HL-60 (cell line): ENCODE data around the gene CLDN3.
A peak's percentile ranks its signal among the peaks of the same experiment; 100 is the strongest.

ENCODE experiments used
- DNase-seq, 2 experiments: peaks; one replicate each; pipeline ENCODE4 v3.0.0-alpha.2; 2010 to 2020; ENCODE audit warnings: low read depth in 1 of 2, low spot score in 1 of 2
- H3K27ac ChIP-seq: fragments of 250-450 bp; sonication (Bioruptor Pico); replicated peaks from 2 replicates; pipeline ENCODE4 v1.5.1; 2020; ENCODE audit warnings: mild to moderate bottlenecking, moderate library complexity
- H3K27me3 ChIP-seq: fragments of 250-450 bp; sonication (Bioruptor Pico); 2 replicates; pipeline ENCODE4 v1.5.1; 2021; ENCODE audit warnings: mild to moderate bottlenecking, moderate library complexity; ENCODE audit not compliant: insufficient read depth, poor library complexity, severe bottlenecking
- H3K4me3 ChIP-seq: replicated peaks from 2 replicates; pipeline ENCODE4 v1.5.1; 2011; ENCODE audit warnings: mild to moderate bottlenecking, control low read depth, low read length; ENCODE audit not compliant: insufficient read depth
- GABPA ChIP-seq: IDR thresholded peaks from 2 replicates; pipeline ENCODE4 v1.6.1; 2012; ENCODE audit warnings: low read depth
- POLR2AphosphoS5 ChIP-seq: IDR thresholded peaks from 2 replicates; pipeline ENCODE4 v1.6.1; 2012; ENCODE audit warnings: low read depth
- REST ChIP-seq: IDR thresholded peaks from 2 replicates; pipeline ENCODE4 v1.6.1; 2012; ENCODE audit warnings: low read depth; ENCODE audit not compliant: insufficient replicate concordance
- SPI1 ChIP-seq: IDR thresholded peaks from 2 replicates; pipeline ENCODE4 v1.6.1; 2012; ENCODE audit warnings: low read depth, mild to moderate bottlenecking, borderline replicate concordance
- TF ChIP-seq, protein P1 (sequence below): IDR thresholded peaks from one replicate; pipeline ENCODE4 v1.5.1; 2011; ENCODE audit warnings: low read length, control low read depth, inconsistent platforms; ENCODE audit not compliant: insufficient read depth

Gene CLDN3

DNA sequence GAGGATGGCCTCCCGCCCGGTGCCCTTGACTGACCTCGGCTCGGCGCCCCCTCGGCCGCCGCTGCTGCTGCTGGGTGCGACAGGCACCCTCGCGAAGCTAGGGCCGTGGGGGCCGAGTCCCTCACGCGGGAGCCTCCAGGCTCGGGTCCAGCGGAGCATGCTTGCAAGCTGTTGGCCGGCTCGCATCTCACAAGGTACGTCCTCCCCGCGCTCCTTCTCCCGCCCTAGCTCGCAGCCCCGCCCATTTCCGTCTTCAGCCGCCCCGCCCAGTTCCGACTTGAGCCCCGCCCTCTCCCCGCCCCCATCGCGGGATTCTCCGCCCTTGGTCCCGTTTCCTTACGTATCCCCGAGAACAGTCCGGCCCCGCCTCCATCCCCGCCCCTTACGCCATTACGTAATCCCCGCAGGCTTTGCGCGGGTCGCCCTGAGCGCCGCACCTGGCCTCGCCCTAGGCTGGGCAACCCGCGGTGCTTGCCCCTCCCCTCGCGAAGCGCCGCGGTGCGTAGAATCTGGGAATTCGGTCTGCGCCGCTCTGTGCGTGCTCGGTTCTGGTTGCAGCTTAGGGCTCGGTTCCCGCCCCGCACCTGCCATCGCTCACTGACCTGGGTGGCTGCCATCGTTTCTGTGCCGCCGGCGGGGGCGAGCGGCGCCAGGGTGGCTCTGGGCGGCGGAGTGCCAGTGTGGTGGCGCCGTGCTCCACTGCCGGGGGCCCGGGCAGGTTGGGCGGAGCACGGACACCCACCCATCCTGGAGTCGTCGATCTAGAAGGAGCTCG, 31.3 kb downstream of the CLDN3 start, which contains the start of gene ABHD11:
Gene ABHD11, minus strand, starts transcription at position 191 of the 775 bp plus-strand sequence. Its CDS starts 32 bp downstream, at position 159.
- peak within 1 kb of the TSS; percentile 85 for H3K27ac ChIP-seq
- no peaks in the 10 kb centered on the region for H3K27me3 ChIP-seq

DNA sequence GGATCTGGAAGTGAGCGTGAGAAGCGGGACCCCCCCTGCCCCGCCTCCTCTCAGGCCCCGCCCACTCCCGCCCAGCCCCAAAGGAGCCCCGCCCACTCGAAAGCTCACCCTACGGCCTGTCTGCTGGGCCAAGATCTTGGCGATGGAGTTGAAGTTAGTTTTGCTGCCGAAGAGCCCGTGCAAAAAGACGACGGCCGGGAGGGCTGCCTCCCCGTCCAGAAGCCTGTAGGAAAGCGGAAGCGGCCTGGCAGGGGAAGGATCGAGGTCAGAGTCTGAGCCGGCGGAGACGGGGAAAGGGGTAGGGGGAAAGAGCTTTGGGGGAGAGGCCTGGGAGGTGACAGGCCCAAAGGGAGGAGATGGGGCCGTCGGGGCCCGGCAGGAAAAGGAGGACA, 31.9 kb downstream of the CLDN3 start:
- Histone ChIP-seq H3K4me3 (peak overlapping the region; percentile 91), H3K27me3 (no peaks in the 10 kb centered on the region), H3K27ac (peak overlapping the region; percentile 85)
- TF ChIP-seq, protein P1, sequence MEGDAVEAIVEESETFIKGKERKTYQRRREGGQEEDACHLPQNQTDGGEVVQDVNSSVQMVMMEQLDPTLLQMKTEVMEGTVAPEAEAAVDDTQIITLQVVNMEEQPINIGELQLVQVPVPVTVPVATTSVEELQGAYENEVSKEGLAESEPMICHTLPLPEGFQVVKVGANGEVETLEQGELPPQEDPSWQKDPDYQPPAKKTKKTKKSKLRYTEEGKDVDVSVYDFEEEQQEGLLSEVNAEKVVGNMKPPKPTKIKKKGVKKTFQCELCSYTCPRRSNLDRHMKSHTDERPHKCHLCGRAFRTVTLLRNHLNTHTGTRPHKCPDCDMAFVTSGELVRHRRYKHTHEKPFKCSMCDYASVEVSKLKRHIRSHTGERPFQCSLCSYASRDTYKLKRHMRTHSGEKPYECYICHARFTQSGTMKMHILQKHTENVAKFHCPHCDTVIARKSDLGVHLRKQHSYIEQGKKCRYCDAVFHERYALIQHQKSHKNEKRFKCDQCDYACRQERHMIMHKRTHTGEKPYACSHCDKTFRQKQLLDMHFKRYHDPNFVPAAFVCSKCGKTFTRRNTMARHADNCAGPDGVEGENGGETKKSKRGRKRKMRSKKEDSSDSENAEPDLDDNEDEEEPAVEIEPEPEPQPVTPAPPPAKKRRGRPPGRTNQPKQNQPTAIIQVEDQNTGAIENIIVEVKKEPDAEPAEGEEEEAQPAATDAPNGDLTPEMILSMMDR: no peak
- TF ChIP-seq REST: no peak
- peak; percentile 79 for TF ChIP-seq SPI1
- no peak for TF ChIP-seq POLR2AphosphoS5
- no peak for TF ChIP-seq GABPA
- DNase-seq: peak in 1 of 2 experiments; percentile 65

More for the DNA sequence above, 31.3 kb downstream of the CLDN3 start, which contains the start of gene ABHD11:
- DNase-seq: peak; percentile 96 to 97
- H3K4me3 ChIP-seq: peak within 1 kb of the TSS; percentile 91
- peak; percentile 80 for TF ChIP-seq POLR2AphosphoS5
- TF ChIP-seq, protein P1: no peak

- Histone ChIP-seq H3K27ac (peak overlapping the region; percentile 85), H3K4me3 (peak overlapping the region; percentile 91), H3K27me3 (no peaks in the 10 kb centered on the region)
- DNase-seq: no peak
- TF ChIP-seq, protein P1: no peak
- no peak for TF ChIP-seq SPI1
- TF ChIP-seq GABPA: no peak
- TF ChIP-seq REST: no peak
- TF ChIP-seq POLR2AphosphoS5: no peak
Observed at GRCh38 chr7:73737491-73738219, 32.4 kb downstream of the CLDN3 start.
